GM18858 (cell line): ENCODE results near the gene HSPH1.
"Not testable (repeated sequence)": the region's sequence is repeated elsewhere in the genome, so short reads cannot be mapped to it uniquely, and the experiment has no call there.

Experiments
- ATAC-seq: cut with Tn5 transposase; IDR thresholded peaks from one replicate; pipeline ENCODE4 v1.9.1; 2021; ENCODE audit not compliant: unreplicated experiment

HSPH1 gene

GRCh38 chr13:31100721-31101120 is 61.0 kb downstream of the HSPH1 start:
- no peak for ATAC-seq

- not testable (repeated sequence) for ATAC-seq
Measured at GRCh38 chr13:31097911-31098434, 63.7 kb downstream of the HSPH1 start.

GRCh38 chr13:31096654-31097302 is 64.9 kb downstream of the HSPH1 start:
- no peak for ATAC-seq

GRCh38 chr13:31094331-31095015 is 67.2 kb downstream of the HSPH1 start:
- no peak for ATAC-seq

GRCh38 chr13:31093145-31093885 is 68.4 kb downstream of the HSPH1 start:
- ATAC-seq: no peak

GRCh38 chr13:31092646-31093045 is 69.1 kb downstream of the HSPH1 start:
- no peak for ATAC-seq

GRCh38 chr13:31090961-31091624 is 70.6 kb downstream of the HSPH1 start:
- no peak for ATAC-seq

- no peak for ATAC-seq
Measured at GRCh38 chr13:31090096-31090495, 71.6 kb downstream of the HSPH1 start.

- no peak for ATAC-seq
Measured at GRCh38 chr13:31089649-31090048, 72.1 kb downstream of the HSPH1 start.

- ATAC-seq: no peak
Measured at GRCh38 chr13:31088826-31089420, 72.8 kb downstream of the HSPH1 start.
